Measurements from ENCODE around the gene SLC22A23.
A peak's percentile ranks its signal among the peaks of the same experiment; 100 is the strongest.

Gene SLC22A23

GRCh38 chr6:3221578-3221977, 235.3 kb downstream of the SLC22A23 start:
- no peak for DNase-seq (ENCODE audit: low spot score)

GRCh38 chr6:3220366-3220765, 236.5 kb downstream of the SLC22A23 start:
- peak; percentile 83 for DNase-seq (ENCODE audit: low spot score)
